Measurements from ENCODE around the gene OR10R2. TPM values are rescaled to one million over a fixed set of nuclear protein-coding genes. Genes with fewer than 3 reads are reported as not detected.

The OR10R2 gene
- polyA plus RNA-seq, 4 donors, result not detected

GRCh38 chr1:158509471-158510156 lies 37.6 kb downstream of the OR10R2 start:
- DNase-seq (no peak), FAIRE-seq (no peak)
- no peaks in the 10 kb centered on the region for H3K36me3 ChIP-seq (ENCODE audit: control insufficient read depth in 3 of 3, insufficient read depth in 2 of 3, low read depth in 1 of 3, low read length in 3 of 3)
- H3K4me3 ChIP-seq (ENCODE audit: low read depth in 1 of 3, low read length in 3 of 3), result no peak overlapping the region
- WGBS, 3 donors, result 34 to 42% (median 36%) methylated on average over 4 of the region's 4 CpGs
- no peaks in the 10 kb centered on the region for H3K4me1 ChIP-seq (ENCODE audit: control insufficient read depth in 3 of 3, insufficient read depth in 2 of 3, low read depth in 1 of 3, low read length in 2 of 3)
- H3K27me3 ChIP-seq (ENCODE audit: control insufficient read depth in 3 of 3, insufficient read depth in 3 of 3, low read length in 3 of 3), result no peaks in the 10 kb centered on the region
- H3K9me3 ChIP-seq (ENCODE audit: control insufficient read depth in 2 of 2, insufficient read depth in 1 of 2, low read depth in 1 of 2, low read length in 1 of 2), result no peaks in the 10 kb centered on the region
- H3K27ac ChIP-seq (ENCODE audit: low read depth in 1 of 3, low read length in 2 of 3), result no peak overlapping the region

- H3K36me3 ChIP-seq (ENCODE audit: control insufficient read depth in 3 of 3, insufficient read depth in 2 of 3, low read depth in 1 of 3, low read length in 3 of 3), result no peaks in the 10 kb centered on the region
- H3K27me3 ChIP-seq (ENCODE audit: control insufficient read depth in 3 of 3, insufficient read depth in 3 of 3, low read length in 3 of 3), result no peaks in the 10 kb centered on the region
- H3K4me1 ChIP-seq (ENCODE audit: control insufficient read depth in 3 of 3, insufficient read depth in 2 of 3, low read depth in 1 of 3, low read length in 2 of 3), result no peaks in the 10 kb centered on the region
- DNase-seq, result no peak
- H3K4me3 ChIP-seq (ENCODE audit: low read depth in 1 of 3, low read length in 3 of 3), result no peak overlapping the region
- FAIRE-seq, result no peak
- no peak overlapping the region for H3K27ac ChIP-seq (ENCODE audit: low read depth in 1 of 3, low read length in 2 of 3)
- no peaks in the 10 kb centered on the region for H3K9me3 ChIP-seq (ENCODE audit: control insufficient read depth in 2 of 2, insufficient read depth in 1 of 2, low read depth in 1 of 2, low read length in 1 of 2)
These were observed 44.9 kb downstream of the OR10R2 start for GRCh38 chr1:158516966-158517365.

GRCh38 chr1:158520021-158520420 lies 48.0 kb downstream of the OR10R2 start:
- Histone ChIP-seq H3K4me1 (ENCODE audit: control insufficient read depth in 3 of 3, insufficient read depth in 2 of 3, low read depth in 1 of 3, low read length in 2 of 3) (no peaks in the 10 kb centered on the region), H3K27ac (ENCODE audit: low read depth in 1 of 3, low read length in 2 of 3) (no peak overlapping the region), H3K9me3 (ENCODE audit: control insufficient read depth in 2 of 2, insufficient read depth in 1 of 2, low read depth in 1 of 2, low read length in 1 of 2) (no peaks in the 10 kb centered on the region), H3K36me3 (ENCODE audit: control insufficient read depth in 3 of 3, insufficient read depth in 2 of 3, low read depth in 1 of 3, low read length in 3 of 3) (no peaks in the 10 kb centered on the region), H3K27me3 (ENCODE audit: control insufficient read depth in 3 of 3, insufficient read depth in 3 of 3, low read length in 3 of 3) (no peaks in the 10 kb centered on the region), H3K4me3 (ENCODE audit: low read depth in 1 of 3, low read length in 3 of 3) (no peak overlapping the region)
- 29 to 47% (median 32%) methylated on average over 1 of the region's 1 CpG for WGBS, 3 donors
- DNase-seq, result no peak
- FAIRE-seq, result no peak

- WGBS, 3 donors, result 68 to 79% (median 74%) methylated on average over 3 of the region's 3 CpGs
- no peak for FAIRE-seq
- Histone ChIP-seq H3K36me3 (ENCODE audit: control insufficient read depth in 3 of 3, insufficient read depth in 2 of 3, low read depth in 1 of 3, low read length in 3 of 3) (no peaks in the 10 kb centered on the region), H3K4me1 (ENCODE audit: control insufficient read depth in 3 of 3, insufficient read depth in 2 of 3, low read depth in 1 of 3, low read length in 2 of 3) (no peaks in the 10 kb centered on the region), H3K4me3 (ENCODE audit: low read depth in 1 of 3, low read length in 3 of 3) (no peak overlapping the region), H3K27ac (ENCODE audit: low read depth in 1 of 3, low read length in 2 of 3) (no peak overlapping the region), H3K9me3 (ENCODE audit: control insufficient read depth in 2 of 2, insufficient read depth in 1 of 2, low read depth in 1 of 2, low read length in 1 of 2) (no peaks in the 10 kb centered on the region), H3K27me3 (ENCODE audit: control insufficient read depth in 3 of 3, insufficient read depth in 3 of 3, low read length in 3 of 3) (no peaks in the 10 kb centered on the region)
- DNase-seq, result no peak
These were observed 49.1 kb downstream of the OR10R2 start for GRCh38 chr1:158520955-158521665.

GRCh38 chr1:158521666-158522058 lies 49.6 kb downstream of the OR10R2 start:
- FAIRE-seq, result no peak
- WGBS, 3 donors, result 59 to 77% (median 75%) methylated on average over 2 of the region's 2 CpGs
- no peaks in the 10 kb centered on the region for H3K36me3 ChIP-seq (ENCODE audit: control insufficient read depth in 3 of 3, insufficient read depth in 2 of 3, low read depth in 1 of 3, low read length in 3 of 3)

GRCh38 chr1:158527190-158527815 lies 55.3 kb downstream of the OR10R2 start:
- FAIRE-seq (no peak), DNase-seq (peak; percentile 27 to 33)
- Histone ChIP-seq H3K27ac (ENCODE audit: low read depth in 1 of 3, low read length in 2 of 3) (no peak overlapping the region), H3K4me1 (ENCODE audit: control insufficient read depth in 3 of 3, insufficient read depth in 2 of 3, low read depth in 1 of 3, low read length in 2 of 3) (no peaks in the 10 kb centered on the region), H3K36me3 (ENCODE audit: control insufficient read depth in 3 of 3, insufficient read depth in 2 of 3, low read depth in 1 of 3, low read length in 3 of 3) (no peaks in the 10 kb centered on the region), H3K4me3 (ENCODE audit: low read depth in 1 of 3, low read length in 3 of 3) (no peak overlapping the region), H3K9me3 (ENCODE audit: control insufficient read depth in 2 of 2, insufficient read depth in 1 of 2, low read depth in 1 of 2, low read length in 1 of 2) (no peaks in the 10 kb centered on the region), H3K27me3 (ENCODE audit: control insufficient read depth in 3 of 3, insufficient read depth in 3 of 3, low read length in 3 of 3) (no peaks in the 10 kb centered on the region)
- 3 to 42% (median 29%) methylated on average over 2 of the region's 2 CpGs for WGBS, 3 donors

More at GRCh38 chr1:158521666-158522058, 49.6 kb downstream of the OR10R2 start:
- DNase-seq, result no peak
- Histone ChIP-seq H3K4me3 (ENCODE audit: low read depth in 1 of 3, low read length in 3 of 3) (no peak overlapping the region), H3K27ac (ENCODE audit: low read depth in 1 of 3, low read length in 2 of 3) (no peak overlapping the region), H3K27me3 (ENCODE audit: control insufficient read depth in 3 of 3, insufficient read depth in 3 of 3, low read length in 3 of 3) (no peaks in the 10 kb centered on the region), H3K4me1 (ENCODE audit: control insufficient read depth in 3 of 3, insufficient read depth in 2 of 3, low read depth in 1 of 3, low read length in 2 of 3) (no peaks in the 10 kb centered on the region), H3K9me3 (ENCODE audit: control insufficient read depth in 2 of 2, insufficient read depth in 1 of 2, low read depth in 1 of 2, low read length in 1 of 2) (no peaks in the 10 kb centered on the region)

Other genes with a start within 250 kb of the OR10R2 start
- under 1 TPM in 2 of 4 donors, not detected in 2; 0.01 to 0.04 TPM for gene CD1A, start 217.8 kb upstream of the OR10R2 start, polyA plus RNA-seq
- gene CD1C, start 182.3 kb upstream of the OR10R2 start, polyA plus RNA-seq, result under 1 TPM in 2 of 4 donors, not detected in 2; 0.52 to 0.64 TPM
- gene CD1B, start 140.7 kb upstream of the OR10R2 start, polyA plus RNA-seq, result not detected
- gene CD1E, start 118.3 kb upstream of the OR10R2 start, polyA plus RNA-seq, result under 1 TPM in 2 of 4 donors, not detected in 2; 0.13 to 0.34 TPM
- not detected for gene OR10T2, start 72.8 kb upstream of the OR10R2 start, polyA plus RNA-seq
- not detected for gene OR10K2, start 46.0 kb upstream of the OR10R2 start, polyA plus RNA-seq
- not detected for gene OR10K1, start 10.4 kb upstream of the OR10R2 start, polyA plus RNA-seq
- not detected for gene OR6Y1, start 82.2 kb downstream of the OR10R2 start, polyA plus RNA-seq
- gene OR6P1, start 98.4 kb downstream of the OR10R2 start, polyA plus RNA-seq, result not detected
- not detected for gene OR10X1, start 107.7 kb downstream of the OR10R2 start, polyA plus RNA-seq
- under 1 TPM in 1 of 4 donors, not detected in 3; under 0.01 TPM for gene OR10Z1, start 133.0 kb downstream of the OR10R2 start, polyA plus RNA-seq
- gene SPTA1, start 214.5 kb downstream of the OR10R2 start, polyA plus RNA-seq, result under 1 TPM in 2 of 4 donors, not detected in 2; under 0.01 to 0.30 TPM
- gene OR6K2, start 228.4 kb downstream of the OR10R2 start, polyA plus RNA-seq, result not detected
- not detected for gene OR6K3, start 248.5 kb downstream of the OR10R2 start, polyA plus RNA-seq

Measured in small intestine (tissue), 7 donors.